Stomach (tissue), 4 donors: Measurements from ENCODE around the gene NEK10.

ENCODE experiments used
- CTCF ChIP-seq, 7 experiments: fragments of 450-650 bp in 4 of 7; fragments of 200-600 bp in 3 of 7; sonication (generic) in 3 of 7; IDR thresholded peaks; one replicate each; pipeline ENCODE4 v1.5.1; 2016 to 2019; ENCODE audit warnings: antibody characterized with exemption in 7 of 7, control low read depth in 2 of 7, mild to moderate bottlenecking in 1 of 7
- EP300 ChIP-seq: sonication (generic); formaldehyde crosslinking; IDR thresholded peaks from one replicate; pipeline ENCODE4 v1.6.1; 2017; ENCODE audit warnings: antibody characterized with exemption
- POLR2A ChIP-seq, 4 donors: fragments of 450-650 bp; IDR thresholded peaks; one replicate each; pipeline ENCODE4 v1.6.1; 2016; ENCODE audit warnings: antibody characterized with exemption in 4 of 4, control low read depth in 2 of 4, mild to moderate bottlenecking in 1 of 4, moderate library complexity in 1 of 4
- POLR2AphosphoS5 ChIP-seq, 3 donors: sonication (generic); formaldehyde crosslinking; IDR thresholded peaks; one replicate each; pipeline ENCODE4 v1.6.1; 2016; ENCODE audit warnings: antibody characterized with exemption in 3 of 3

GRCh38 chr3:27160779-27161287 is 208.3 kb downstream of the NEK10 start:
- TF ChIP-seq CTCF (IDR thresholded peaks at IDR 0.05), result no peak
- no peak for TF ChIP-seq POLR2A (IDR thresholded peaks at IDR 0.05)
- TF ChIP-seq POLR2AphosphoS5 (IDR thresholded peaks at IDR 0.05), result no peak
- TF ChIP-seq EP300, result no peak
